ENCODE measurements around the gene CPNE1. TPM values are rescaled to one million over a fixed set of nuclear protein-coding genes. Genes with fewer than 3 reads are reported as not detected.
A peak's percentile ranks its signal among the peaks of the same experiment; 100 is the strongest.

The CPNE1 gene
- total and polyA plus RNA-seq, 2 of the 8 experiments (the other 6 are each of a cell fraction or from before 2014, with no cell fraction given), result 294 to 346 TPM

GRCh38 chr20:35664466-35665206 is at the start of gene CPNE1, which contains the start of gene RBM12 (continued):
- TF ChIP-seq CHD7 (IDR thresholded peaks at IDR 0.05; ENCODE audit: insufficient replicate concordance, low read length), result no peak
- TF ChIP-seq RNF2 (IDR thresholded peaks at IDR 0.05; ENCODE audit: borderline replicate concordance, low read depth, low read length, missing control alignments, poor library complexity, severe bottlenecking), result no peak
- TF ChIP-seq EP300 (IDR thresholded peaks at IDR 0.05; ENCODE audit: borderline replicate concordance in 1 of 2, low read depth in 2 of 2, low read length in 2 of 2), result peak in 1 of 2 experiments; percentile 22; a peak in 1 of 3 replicates
- no peak for TF ChIP-seq TCF12 (IDR thresholded peaks at IDR 0.05; ENCODE audit: low read depth, low read length)
- no peak for TF ChIP-seq EGR1 (IDR thresholded peaks at IDR 0.05; ENCODE audit: borderline replicate concordance, low read depth, low read length)
- TF ChIP-seq BCL11A (IDR thresholded peaks at IDR 0.05; ENCODE audit: low read depth in 2 of 2, low read length in 2 of 2), result no peak
- no peak for TF ChIP-seq RXRA (IDR thresholded peaks at IDR 0.05; ENCODE audit: insufficient read depth, low read depth, low read length)
- peak; percentile 82 for TF ChIP-seq TEAD4 (IDR thresholded peaks at IDR 0.05; ENCODE audit: low read depth, low read length)
